Thymus (tissue), 11 donors: Measurements from ENCODE around the gene SERINC1. TPM values are rescaled to one million over a fixed set of nuclear protein-coding genes. Genes with fewer than 3 reads are reported as not detected.

Source experiments
- DNase-seq, 9 donors: peaks; one replicate each; pipeline ENCODE4 v3.0.0-alpha.2; 2013; ENCODE audit warnings: low spot score in 9 of 9, low read depth in 6 of 9, missing footprints in 1 of 9
- H3K27ac ChIP-seq, 2 donors: one replicate each; pipeline ENCODE4 v1.5.1; 2013; ENCODE audit warnings: control low read depth in 1 of 2, low read depth in 1 of 2, low read length in 1 of 2, mild to moderate bottlenecking in 1 of 2, moderate library complexity in 1 of 2
- H3K27me3 ChIP-seq, 2 donors: one replicate each; pipeline ENCODE4 v1.5.1; 2013; ENCODE audit warnings: low read length in 1 of 2; ENCODE audit not compliant: control insufficient read depth in 2 of 2, insufficient read depth in 1 of 2
- H3K36me3 ChIP-seq, 2 donors: one replicate each; pipeline ENCODE4 v1.5.1; 2013; ENCODE audit warnings: low read length in 1 of 2, mild to moderate bottlenecking in 1 of 2, moderate library complexity in 1 of 2; ENCODE audit not compliant: control insufficient read depth in 2 of 2, insufficient read depth in 2 of 2
- H3K4me1 ChIP-seq, 2 donors: one replicate each; pipeline ENCODE4 v1.5.1; 2013; ENCODE audit warnings: low read length in 2 of 2; ENCODE audit not compliant: control insufficient read depth in 2 of 2, insufficient read depth in 2 of 2
- H3K4me3 ChIP-seq, 2 donors: one replicate each; pipeline ENCODE4 v1.5.1; 2013; ENCODE audit warnings: low read length in 2 of 2, control low read depth in 1 of 2, mild to moderate bottlenecking in 1 of 2
- H3K9me3 ChIP-seq, 2 donors: one replicate each; pipeline ENCODE4 v1.5.1; 2013; ENCODE audit warnings: low read length in 1 of 2, mild to moderate bottlenecking in 1 of 2; ENCODE audit not compliant: control insufficient read depth in 2 of 2, insufficient read depth in 1 of 2
- WGBS: extraction: QIAGEN DNeasy Blood & Tissue Kit; methylation state at CpG from one replicate; pipeline ENCODE4 v1.1.7; 2013; 5-methylcytosine and 5-hydroxymethylcytosine counted together
- polyA plus RNA-seq: library from polyadenylated mRNA; stranded (reverse); fragments of 200-250 nt; gene quantifications from one replicate; pipeline ENCODE4 v1.2.3, GENCODE V29; 2013
- total RNA-seq: library from RNA; stranded (reverse); fragments of 120-200 nt; gene quantifications from one replicate; pipeline ENCODE4 v1.2.4, GENCODE V29; 2013
- donor health status: healthy.

Gene SERINC1
- total and polyA plus RNA-seq, 2 donors: 69.5 to 94.6 TPM

DNA sequence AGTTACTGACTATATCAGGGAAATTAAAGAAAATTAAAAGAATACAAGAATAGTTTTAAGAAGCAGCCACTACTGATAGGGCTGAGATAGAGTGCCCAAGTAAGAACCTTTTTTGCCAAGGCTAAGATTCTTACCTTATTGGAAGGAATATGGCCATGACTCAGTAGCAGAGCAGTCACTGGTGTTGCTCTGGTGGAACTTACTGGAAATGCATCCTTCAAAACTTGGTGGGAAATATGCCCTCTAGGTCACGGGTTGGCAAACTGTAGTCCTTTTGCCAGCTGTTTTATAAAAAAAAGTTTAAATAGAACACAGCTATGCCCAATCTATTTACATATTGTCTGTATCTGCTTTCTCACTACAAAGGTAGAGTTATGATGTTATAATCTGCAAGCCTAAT is 66.2 kb downstream of the SERINC1 start:
- H3K4me1 ChIP-seq: peaks cover 0 to 1% of the 10 kb centered on the region in 2 donors

DNA sequence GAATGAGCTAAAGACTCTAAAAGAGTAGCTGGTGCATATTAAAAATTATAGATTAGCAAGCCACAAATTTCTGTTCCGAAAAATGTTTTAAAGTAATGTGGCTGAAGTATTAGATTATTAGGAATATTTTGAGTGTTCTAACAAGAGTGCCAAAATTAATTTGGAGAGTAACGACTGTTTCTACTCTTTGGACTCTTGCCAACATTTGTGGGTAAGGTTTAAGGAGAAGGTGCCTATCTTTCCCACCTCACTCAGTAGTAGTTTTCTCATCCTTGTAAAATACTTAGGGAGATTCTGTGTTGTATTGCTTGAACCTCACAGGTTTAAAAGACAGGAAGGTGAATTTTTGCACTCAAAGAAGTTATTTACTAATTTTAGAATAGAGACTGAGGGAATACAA is 67.2 kb downstream of the SERINC1 start:
- H3K4me1 ChIP-seq: peaks cover 0 to 4% of the 10 kb centered on the region in 2 donors
- H3K36me3 ChIP-seq: no peaks in the 10 kb centered on the region
- H3K4me3 ChIP-seq: no peak overlapping the region
- H3K27me3 ChIP-seq: no peaks in the 10 kb centered on the region
- no peak overlapping the region for H3K27ac ChIP-seq
- 73% methylated on average over 2 of the region's 2 CpGs for WGBS
- DNase-seq: no peak
- H3K9me3 ChIP-seq: no peaks in the 10 kb centered on the region

More for the DNA sequence above, 66.2 kb downstream of the SERINC1 start:
- DNase-seq: no peak
- Histone ChIP-seq H3K27ac (no peak overlapping the region), H3K27me3 (no peaks in the 10 kb centered on the region), H3K4me3 (no peak overlapping the region), H3K36me3 (no peaks in the 10 kb centered on the region), H3K9me3 (no peaks in the 10 kb centered on the region)
- WGBS: 97% methylated on average over 1 of the region's 1 CpG

DNA sequence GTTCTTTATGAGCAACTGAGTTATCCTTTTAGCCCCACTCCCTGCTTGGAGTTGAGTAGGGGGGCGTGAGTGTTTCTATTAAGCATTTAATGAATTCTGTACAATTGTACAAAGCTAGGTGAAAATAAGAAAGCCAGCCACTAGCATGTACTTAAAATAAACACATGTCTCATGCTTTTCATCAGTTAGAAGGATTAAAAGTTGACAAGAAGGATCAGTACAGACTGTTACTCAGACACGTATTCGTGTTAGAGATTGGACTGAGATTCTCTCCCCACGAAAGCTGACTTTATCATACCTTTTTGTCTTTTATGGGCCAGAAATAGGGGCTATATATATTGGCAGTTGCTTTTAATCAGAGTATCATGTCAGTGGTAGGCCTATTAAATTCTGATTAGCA is 70.5 kb downstream of the SERINC1 start:
- no peaks in the 10 kb centered on the region for H3K36me3 ChIP-seq
- H3K27me3 ChIP-seq: no peaks in the 10 kb centered on the region
- H3K9me3 ChIP-seq: no peaks in the 10 kb centered on the region
- WGBS: 95% methylated on average over 4 of the region's 4 CpGs
- no peak for DNase-seq
- H3K4me1 ChIP-seq: peaks cover 3 to 4% of the 10 kb centered on the region in 2 donors
- H3K27ac ChIP-seq: no peak overlapping the region
- H3K4me3 ChIP-seq: peak overlapping the region in 1 of 2 donors; percentile 91

DNA sequence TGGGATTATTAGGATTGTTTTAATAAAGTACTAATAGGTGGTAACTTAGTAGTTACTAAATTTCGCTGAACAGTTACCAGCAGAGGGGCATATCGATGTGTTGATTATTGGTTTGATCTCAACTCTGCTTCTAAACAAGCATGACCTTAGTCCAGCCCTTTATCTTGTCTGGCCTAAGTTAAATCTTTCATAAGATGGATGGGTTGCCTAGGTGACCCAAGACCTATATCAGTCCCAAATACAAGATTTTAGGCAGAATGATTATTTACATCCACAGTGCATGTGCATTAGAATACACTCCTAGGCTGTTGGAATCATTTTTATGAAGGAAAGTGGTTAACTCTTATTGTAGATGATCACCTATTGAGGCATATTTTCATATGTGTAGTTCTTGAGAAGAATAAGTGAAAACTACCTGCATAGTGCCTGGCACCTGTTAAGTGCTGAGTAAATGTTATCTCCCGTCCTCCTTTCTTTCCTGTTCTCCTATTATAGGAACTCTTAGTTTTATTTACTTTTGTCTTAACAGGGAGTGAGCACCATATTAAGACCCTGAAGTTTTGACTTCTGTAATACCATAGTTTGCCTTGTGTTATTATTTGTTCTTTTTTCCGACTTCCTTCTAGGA is 71.0 kb downstream of the SERINC1 start:
- DNase-seq: peak in 1 of 9 donors; percentile 19
- Histone ChIP-seq H3K4me3 (peak overlapping the region; percentile 88 to 91), H3K9me3 (no peaks in the 10 kb centered on the region), H3K4me1 (peaks cover 3 to 4% of the 10 kb centered on the region in 2 donors), H3K36me3 (no peaks in the 10 kb centered on the region), H3K27me3 (no peaks in the 10 kb centered on the region), H3K27ac (no peak overlapping the region)
- 53% methylated on average over 4 of the region's 4 CpGs for WGBS

DNA sequence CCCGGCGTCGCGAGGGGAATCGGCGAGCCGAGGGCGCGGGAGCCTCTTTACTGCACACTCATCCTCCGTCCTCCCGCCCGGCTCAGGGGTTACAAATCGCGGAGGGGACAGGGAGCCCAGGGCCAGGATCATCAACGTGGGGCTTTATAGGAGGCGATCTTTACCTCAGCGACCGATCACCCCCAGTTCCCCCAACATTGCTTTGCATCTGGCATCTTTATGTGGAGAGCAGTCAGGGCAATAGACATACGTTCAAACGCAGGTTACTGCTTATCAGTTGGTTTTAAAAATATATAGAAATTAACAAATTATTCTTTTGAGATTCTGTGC is 71.5 kb downstream of the SERINC1 start:
- Histone ChIP-seq H3K4me3 (peak overlapping the region; percentile 88 to 91), H3K36me3 (no peaks in the 10 kb centered on the region), H3K27me3 (no peaks in the 10 kb centered on the region), H3K27ac (peak overlapping the region in 1 of 2 donors; percentile 92), H3K4me1 (peaks cover 3 to 4% of the 10 kb centered on the region in 2 donors), H3K9me3 (no peaks in the 10 kb centered on the region)
- DNase-seq: peak in 1 of 9 donors; percentile 23
- under 1% methylated on average over 20 of the region's 20 CpGs for WGBS

DNA sequence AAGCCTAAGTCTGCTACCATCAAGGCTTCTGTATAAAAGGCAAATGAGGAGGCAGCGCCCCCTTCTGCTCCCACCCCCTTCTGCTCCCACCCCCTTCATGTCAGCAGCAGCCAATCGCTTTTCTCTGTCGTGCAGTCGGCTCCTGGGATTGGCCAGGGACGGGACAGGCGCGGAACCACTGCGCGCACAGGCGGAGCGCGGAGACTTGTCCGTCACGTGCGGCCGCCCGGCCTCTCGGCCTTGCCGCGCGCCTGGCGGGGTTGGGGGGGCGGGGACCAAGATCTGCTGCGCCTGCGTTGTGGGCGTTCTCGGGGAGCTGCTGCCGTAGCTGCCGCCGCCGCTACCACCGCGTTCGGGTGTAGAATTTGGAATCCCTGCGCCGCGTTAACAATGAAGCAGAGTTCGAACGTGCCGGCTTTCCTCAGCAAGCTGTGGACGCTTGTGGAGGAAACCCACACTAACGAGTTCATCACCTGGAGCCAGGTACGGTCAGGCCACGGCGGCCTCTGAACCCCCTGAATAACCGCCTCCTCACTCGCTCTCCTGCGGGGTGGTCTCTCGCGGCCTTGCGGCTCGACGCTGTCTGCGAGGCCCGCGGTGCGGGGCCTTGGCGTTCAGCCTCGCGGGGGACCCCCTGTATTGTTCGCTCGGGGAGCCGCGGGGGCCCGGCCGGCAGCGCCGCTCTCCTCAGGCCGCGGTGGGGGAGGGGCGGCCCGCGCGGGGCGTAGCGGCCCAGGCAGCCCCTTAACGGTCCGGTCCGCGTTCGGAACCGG is 72.1 kb downstream of the SERINC1 start, which contains the start of gene HSF2:
Gene HSF2, plus strand, starts transcription at position 305 of the 773 bp plus-strand sequence. Its CDS starts 86 bp downstream, at position 391.
- peaks cover 3 to 4% of the 10 kb centered on the region in 2 donors for H3K4me1 ChIP-seq
- peak within 1 kb of the TSS; percentile 88 to 92 for H3K27ac ChIP-seq
- H3K36me3 ChIP-seq: no peaks in the 10 kb centered on the region
- H3K27me3 ChIP-seq: no peaks in the 10 kb centered on the region
- H3K4me3 ChIP-seq: peak within 1 kb of the TSS; percentile 88 to 91
- under 1% methylated on average over 82 of the region's 82 CpGs for WGBS
- peak; percentile 68 to 96 (median 91) for DNase-seq
- no peaks in the 10 kb centered on the region for H3K9me3 ChIP-seq

DNA sequence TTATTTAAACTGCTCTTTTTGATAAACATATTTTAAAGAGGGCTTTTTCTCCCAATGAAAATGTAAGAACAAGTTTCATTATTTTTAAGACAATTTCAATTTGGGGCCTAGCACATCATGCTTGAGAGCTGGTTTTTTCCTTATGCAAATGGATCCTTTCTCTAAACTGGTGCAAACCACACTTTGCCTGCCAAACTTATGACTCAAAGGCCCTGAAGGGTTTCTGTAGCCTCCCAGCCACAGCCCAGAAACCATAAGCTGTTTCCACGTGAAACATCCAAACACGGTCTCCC is 72.6 kb downstream of the SERINC1 start:
- no peaks in the 10 kb centered on the region for H3K36me3 ChIP-seq
- peak overlapping the region; percentile 23 to 91 for H3K4me3 ChIP-seq
- peaks cover 0 to under 1% of the 10 kb centered on the region in 2 donors for H3K27me3 ChIP-seq
- DNase-seq: peak in 1 of 9 donors; percentile 37
- H3K4me1 ChIP-seq: peaks cover 3 to 4% of the 10 kb centered on the region in 2 donors
- 0% methylated on average over 2 of the region's 2 CpGs for WGBS
- H3K27ac ChIP-seq: peak overlapping the region; percentile 53 to 78
- no peaks in the 10 kb centered on the region for H3K9me3 ChIP-seq

DNA sequence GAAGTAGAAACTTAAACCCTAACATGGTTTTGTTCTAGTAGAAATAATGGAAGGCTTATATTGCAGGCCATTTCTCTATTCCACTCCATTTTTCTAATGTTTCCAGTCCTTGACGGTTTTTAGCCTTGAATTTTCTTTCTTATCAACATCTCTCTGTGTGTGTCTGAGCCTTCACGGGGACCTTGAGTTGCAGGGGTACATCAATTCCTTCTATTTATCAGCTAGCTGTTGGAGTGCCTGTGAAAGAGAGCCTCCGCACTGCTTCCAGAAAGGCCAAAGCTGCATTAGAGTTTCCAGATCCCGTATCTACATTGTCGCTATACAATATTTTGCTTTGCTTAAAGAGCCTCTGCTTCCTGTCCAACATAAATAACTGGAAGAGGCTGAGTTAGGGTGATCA is 77.6 kb downstream of the SERINC1 start:
- no peaks in the 10 kb centered on the region for H3K36me3 ChIP-seq
- H3K27ac ChIP-seq: no peak overlapping the region
- 96% methylated on average over 5 of the region's 5 CpGs for WGBS
- peaks cover 0 to 11% of the 10 kb centered on the region in 2 donors for H3K27me3 ChIP-seq
- no peak for DNase-seq
- H3K4me3 ChIP-seq: no peak overlapping the region
- H3K4me1 ChIP-seq: peaks cover 0 to under 1% of the 10 kb centered on the region in 2 donors
- no peaks in the 10 kb centered on the region for H3K9me3 ChIP-seq

DNA sequence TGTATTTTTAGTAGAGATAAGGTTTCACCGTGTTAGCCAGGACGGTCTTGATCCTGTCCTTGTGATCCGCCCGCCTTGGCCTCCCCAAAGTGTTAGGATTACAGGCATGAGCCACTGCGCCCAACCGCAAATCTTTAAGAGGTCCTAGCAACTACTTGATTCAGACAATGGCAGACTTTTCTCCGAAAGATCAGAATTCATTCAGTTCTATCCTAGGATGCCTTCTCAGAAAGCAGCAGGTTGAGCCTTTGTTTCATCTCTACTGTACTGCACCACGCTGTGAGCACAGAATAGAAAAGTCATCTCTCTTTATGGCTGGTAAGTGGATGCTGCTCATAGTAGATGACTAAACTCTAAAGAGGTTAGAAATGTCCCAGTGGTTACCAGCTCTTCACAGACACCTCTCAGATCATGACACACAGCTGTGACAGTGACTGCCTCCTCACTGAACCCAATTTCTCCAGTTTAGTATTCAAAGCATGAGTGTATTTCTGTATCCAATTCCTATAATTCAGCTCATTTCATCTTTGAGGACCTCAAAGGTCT is 78.2 kb downstream of the SERINC1 start:
- Histone ChIP-seq H3K27ac (no peak overlapping the region), H3K27me3 (peaks cover 0 to 11% of the 10 kb centered on the region in 2 donors), H3K36me3 (no peaks in the 10 kb centered on the region), H3K4me3 (no peak overlapping the region), H3K4me1 (no peaks in the 10 kb centered on the region), H3K9me3 (no peaks in the 10 kb centered on the region)
- WGBS: 74% methylated on average over 8 of the region's 8 CpGs
- no peak for DNase-seq
